Left colon (tissue), 2 donors: ENCODE data around the gene DUSP15. TPM values are rescaled to one million over a fixed set of nuclear protein-coding genes. Genes with fewer than 3 reads are reported as not detected.
"Not testable (repeated sequence)": the region's sequence is repeated elsewhere in the genome, so short reads cannot be mapped to it uniquely, and the experiment has no call there.

Source experiments
- ATAC-seq: fragments of 200-7000 bp; cut with Tn5 transposase; one replicate; pipeline ENCODE4 v1.9.1; 2020; ENCODE audit warnings: mild to moderate bottlenecking, moderate library complexity
- DNase-seq, 2 donors: peaks; one replicate each; pipeline ENCODE4 v3.0.0-alpha.2; 2020
- intact Hi-C, 2 donors: fragments of 100-400 bp; cut with DNase I in 1 of 2; cut with micrococcal nuclease in 1 of 2; formaldehyde crosslinking; loops; one replicate each; pipeline versions ENCODE4 v1.11.2 to v1.14.0; 2022; cut with DNase I, micrococcal nuclease
- long read RNA-seq: library from polyadenylated mRNA; unstranded; transcript quantifications from one replicate; pipeline ENCODE4 v2.0.0, GENCODE V29; 2021
- total RNA-seq, 2 donors: library from RNA; stranded (reverse); fragmentation: NEBNext Ultra II Directional; extraction: Animal tissue kit (Norgen Biotek cat#: 25700); gene quantifications; one replicate each; pipeline ENCODE4 v1.2.1, GENCODE V29; 2021
- donor health status: DM: no; HTN: no; CAD: no.
- donor health status: DM: yes; HTN: yes; CAD: no.

DUSP15 gene
- under 1 TPM; 0.27 to 0.78 TPM for total RNA-seq
- long read RNA-seq: 0 reads

GRCh38 chr20:31869942-31870725 is at the start of gene DUSP15, which contains the start of gene TTLL9:
DUSP15 (minus strand) TSS chr20:31870527; CDS start chr20:31870337, 190 bp downstream.
TTLL9 (plus strand) TSS chr20:31870634; CDS start chr20:31871127, 493 bp downstream.
- ATAC-seq: peak; percentile 80
- intact Hi-C loops: no loop called here
- DNase-seq: peak in 1 of 2 donors; percentile 37

GRCh38 chr20:31919410-31920155 is 49.3 kb upstream of the DUSP15 start:
- ATAC-seq (no peak), DNase-seq (no peak)
- intact Hi-C loops: no loop called here

- DNase-seq: no peak
- ATAC-seq: no peak
- intact Hi-C loops: no loop called here
Observed at GRCh38 chr20:31918466-31919105, 48.3 kb upstream of the DUSP15 start.

- intact Hi-C loops, ATAC-seq, DNase-seq: not testable (repeated sequence)
Observed at GRCh38 chr20:31917962-31918412, 47.7 kb upstream of the DUSP15 start.

GRCh38 chr20:31916708-31917107 is 46.4 kb upstream of the DUSP15 start:
- ATAC-seq: no peak
- intact Hi-C loops: no loop called here
- no peak for DNase-seq

GRCh38 chr20:31915491-31916280 is 45.4 kb upstream of the DUSP15 start:
- no peak for DNase-seq
- intact Hi-C loops: no loop called here
- no peak for ATAC-seq

GRCh38 chr20:31914170-31914569 is 43.8 kb upstream of the DUSP15 start:
- DNase-seq: no peak
- intact Hi-C loops: no loop called here
- no peak for ATAC-seq

GRCh38 chr20:31913431-31914157 is 43.3 kb upstream of the DUSP15 start:
- no peak for DNase-seq
- intact Hi-C loops: no loop called here
- ATAC-seq: no peak

- DNase-seq: no peak
Observed at GRCh38 chr20:31910071-31910803, 39.9 kb upstream of the DUSP15 start.

GRCh38 chr20:31909253-31910070 is 39.1 kb upstream of the DUSP15 start:
- ATAC-seq: no peak
- intact Hi-C loops: no loop called here
- no peak for DNase-seq

More at GRCh38 chr20:31910071-31910803, 39.9 kb upstream of the DUSP15 start:
- intact Hi-C loops: no loop called here
- ATAC-seq: no peak

- ATAC-seq: no peak
- intact Hi-C loops: no loop called here
- no peak for DNase-seq
Observed at GRCh38 chr20:31908424-31908823, 38.1 kb upstream of the DUSP15 start.

GRCh38 chr20:31908016-31908415 is 37.7 kb upstream of the DUSP15 start:
- DNase-seq (no peak), ATAC-seq (no peak)
- intact Hi-C loops: no loop called here

GRCh38 chr20:31907046-31907445 is 36.7 kb upstream of the DUSP15 start:
- no peak for ATAC-seq

GRCh38 chr20:31906001-31906400 is 35.7 kb upstream of the DUSP15 start:
- DNase-seq (no peak), ATAC-seq (no peak)
- intact Hi-C loops: no loop called here

More at GRCh38 chr20:31907046-31907445, 36.7 kb upstream of the DUSP15 start:
- intact Hi-C loops: no loop called here
- no peak for DNase-seq

- DNase-seq (no peak), ATAC-seq (no peak)
- intact Hi-C loops: no loop called here
Observed at GRCh38 chr20:31903627-31904386, 33.5 kb upstream of the DUSP15 start.

GRCh38 chr20:31901615-31902014 is 31.3 kb upstream of the DUSP15 start:
- intact Hi-C loops: no loop called here
- DNase-seq (no peak), ATAC-seq (peak; percentile 77)
